GM23248 (cell line): ENCODE measurements around the gene GOLIM4.

Source experiments
- EZH2 ChIP-seq: fragments of 200-600 bp; sonication (generic); IDR thresholded peaks from 2 replicates; pipeline ENCODE4 v1.6.1; 2018; ENCODE audit warnings: antibody characterized with exemption, mild to moderate bottlenecking; ENCODE audit not compliant: insufficient read depth, poor library complexity, severe bottlenecking
- EZH2phosphoT487 ChIP-seq: fragments of 200-600 bp; sonication (generic); IDR thresholded peaks from 2 replicates; pipeline ENCODE4 v1.6.1; 2018; ENCODE audit warnings: antibody characterized with exemption, moderate library complexity, mild to moderate bottlenecking, low read depth; ENCODE audit not compliant: insufficient read depth

DNA sequence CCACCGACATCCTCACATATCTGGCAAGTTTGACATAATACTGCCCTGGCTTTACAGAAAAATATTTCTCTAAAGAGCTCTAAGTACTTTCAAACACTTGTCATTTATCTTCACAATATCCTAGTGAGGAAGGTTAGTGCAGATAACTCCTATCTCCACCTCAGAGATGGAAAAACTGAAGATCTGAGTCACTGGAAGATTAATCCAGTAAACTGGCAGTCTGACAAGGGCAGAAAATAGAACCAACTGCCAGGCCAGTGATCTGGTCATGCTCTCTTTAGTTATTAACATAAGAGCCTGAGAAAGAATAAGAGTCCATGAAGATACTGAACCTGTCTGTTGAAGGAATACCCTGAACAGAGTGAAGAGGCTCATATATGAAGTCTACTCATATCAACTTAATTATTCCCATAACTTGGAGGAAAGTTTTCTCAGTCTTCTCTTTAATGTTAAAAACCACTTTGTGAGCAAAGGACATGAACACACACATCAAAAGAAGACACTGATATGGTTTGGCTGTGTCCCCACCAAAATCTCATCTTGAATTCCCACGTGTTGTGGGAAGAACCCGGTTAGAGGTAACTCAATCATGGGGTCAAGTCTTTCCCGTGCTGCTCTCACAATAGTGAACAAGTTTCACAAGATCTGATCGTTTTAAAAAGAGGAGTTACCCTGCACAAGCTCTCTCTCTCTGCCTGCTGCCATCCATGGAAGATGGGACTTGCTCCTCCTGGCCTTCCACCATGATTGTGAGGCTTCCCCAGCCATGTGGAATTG, 61.4 kb downstream of the GOLIM4 start:
- TF ChIP-seq EZH2 (no peak), EZH2phosphoT487 (no peak)
